RWPE2 (cell line): ENCODE data around the gene SLC17A6.
A peak's percentile ranks its signal among the peaks of the same experiment; 100 is the strongest.

ENCODE experiments used
- ATAC-seq: fragments of 200-7000 bp; cut with Tn5 transposase; 3 replicates; pipeline ENCODE4 v1.9.1; 2021; ENCODE audit warnings: low read depth
- DNase-seq: peaks from one replicate; pipeline ENCODE4 v3.0.0-alpha.2; 2020; ENCODE audit warnings: low spot score
- H3K27ac ChIP-seq: fragments of 450-650 bp; 2 replicates; pipeline ENCODE4 v1.5.1; 2017; ENCODE audit warnings: mild to moderate bottlenecking; ENCODE audit not compliant: poor library complexity, severe bottlenecking
- H3K27me3 ChIP-seq: fragments of 250-450 bp; sonication (Bioruptor Pico); 2 replicates; pipeline ENCODE4 v1.5.1; 2021; ENCODE audit warnings: mild to moderate bottlenecking, moderate library complexity; ENCODE audit not compliant: insufficient read depth, poor library complexity, severe bottlenecking
- H3K36me3 ChIP-seq: fragments of 250-450 bp; sonication (Bioruptor Pico); 2 replicates; pipeline ENCODE4 v1.5.1; 2020; ENCODE audit warnings: low read depth, mild to moderate bottlenecking, moderate library complexity
- H3K4me1 ChIP-seq: fragments of 250-450 bp; sonication (Bioruptor Pico); 2 replicates; pipeline ENCODE4 v1.5.1; 2021; ENCODE audit warnings: mild to moderate bottlenecking, moderate library complexity; ENCODE audit not compliant: insufficient read depth, poor library complexity, severe bottlenecking
- H3K4me3 ChIP-seq: fragments of 250-450 bp; sonication (Bioruptor Pico); 2 replicates; pipeline ENCODE4 v1.5.1; 2021; ENCODE audit warnings: mild to moderate bottlenecking, moderate library complexity; ENCODE audit not compliant: severe bottlenecking
- H3K9me3 ChIP-seq: fragments of 250-450 bp; sonication (Bioruptor Pico); 2 replicates; pipeline ENCODE4 v1.5.1; 2021; ENCODE audit warnings: mild to moderate bottlenecking, moderate library complexity; ENCODE audit not compliant: severe bottlenecking
- CTCF ChIP-seq: fragments of 450-650 bp; IDR thresholded peaks from one replicate; pipeline ENCODE4 v1.5.1; 2017; ENCODE audit warnings: mild to moderate bottlenecking, moderate library complexity; ENCODE audit not compliant: poor library complexity, severe bottlenecking

The SLC17A6 gene

GRCh38 chr11:22337596-22338485 lies at the start of gene SLC17A6:
TSS of gene SLC17A6 (plus strand) at chr11:22338381. CDS start at chr11:22338534, 153 bp downstream.
- ATAC-seq: peak; percentile 72; the same call in 2 of the 3 replicates
- Histone ChIP-seq H3K4me1 (no peaks in the 10 kb centered on the region), H3K27me3 (peaks cover 36% of the 10 kb centered on the region), H3K27ac (no peak within 1 kb of the TSS), H3K36me3 (no peaks in the 10 kb centered on the region), H3K9me3 (no peaks in the 10 kb centered on the region), H3K4me3 (no peak within 1 kb of the TSS)
- DNase-seq: no peak
- no peak for TF ChIP-seq CTCF

GRCh38 chr11:22302368-22302767 lies 35.8 kb upstream of the SLC17A6 start:
- no peaks in the 10 kb centered on the region for H3K4me1 ChIP-seq
- H3K36me3 ChIP-seq: no peaks in the 10 kb centered on the region
- ATAC-seq (no peak), DNase-seq (no peak)
- peaks cover 22% of the 10 kb centered on the region for H3K27me3 ChIP-seq
- H3K27ac ChIP-seq: no peak overlapping the region
- no peaks in the 10 kb centered on the region for H3K9me3 ChIP-seq
- no peak overlapping the region for H3K4me3 ChIP-seq
- no peak for TF ChIP-seq CTCF

DNA sequence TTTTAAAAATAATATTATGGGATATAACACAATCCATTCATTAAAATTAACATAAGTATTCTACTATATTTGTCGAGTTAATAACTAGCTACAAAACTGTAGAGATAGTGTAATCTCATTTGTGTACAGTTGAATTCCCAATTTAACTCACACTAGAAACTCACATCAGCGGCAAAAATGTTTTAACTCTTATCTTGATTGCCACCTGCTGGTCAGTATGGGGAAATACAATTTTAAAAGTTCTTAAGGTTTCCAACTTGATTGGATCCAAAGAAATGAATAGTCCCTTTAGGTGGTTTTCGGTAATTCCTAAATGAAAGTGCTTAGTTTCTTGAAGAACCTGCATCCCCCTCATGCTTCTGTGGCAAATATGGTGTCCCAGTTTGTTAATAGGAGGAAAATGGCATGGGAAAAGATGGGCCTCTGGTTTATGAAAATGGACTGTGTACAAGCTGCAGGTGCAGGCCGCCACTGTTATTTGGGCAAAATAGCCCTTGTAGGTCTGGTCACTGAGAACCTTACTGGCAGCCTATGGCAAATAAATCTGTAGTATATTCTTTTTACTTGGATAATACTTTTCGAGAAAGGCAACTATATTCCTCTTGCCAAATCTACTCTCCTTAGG lies 33.7 kb upstream of the SLC17A6 start:
- Histone ChIP-seq H3K36me3 (no peaks in the 10 kb centered on the region), H3K4me3 (no peak overlapping the region), H3K27me3 (peaks cover 26% of the 10 kb centered on the region), H3K27ac (no peak overlapping the region), H3K9me3 (peaks cover 2% of the 10 kb centered on the region), H3K4me1 (no peaks in the 10 kb centered on the region)
- ATAC-seq (no peak), DNase-seq (no peak)
- TF ChIP-seq CTCF: peak; percentile 73

DNA sequence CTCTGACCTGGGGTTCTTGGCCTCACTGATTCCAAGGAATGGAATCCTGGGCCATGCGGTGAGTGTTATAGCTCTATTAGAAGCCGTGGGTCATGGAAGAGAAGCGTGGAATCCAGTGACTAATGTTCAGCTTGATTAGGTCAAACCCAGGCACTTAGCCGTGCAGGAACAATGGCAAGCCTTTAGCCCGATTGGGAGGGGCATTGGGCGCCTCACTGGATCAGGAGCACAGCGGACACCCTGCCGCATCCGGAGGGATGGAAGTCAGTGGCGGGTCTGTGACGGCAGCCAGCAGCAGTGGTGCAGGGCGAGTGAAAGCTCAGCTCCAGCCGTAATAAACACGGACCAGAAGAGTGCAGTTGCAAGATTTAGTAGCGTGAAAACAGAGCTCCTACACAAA lies 20.5 kb upstream of the SLC17A6 start:
- no peak for ATAC-seq
- DNase-seq: no peak
- H3K27ac ChIP-seq: no peak overlapping the region
- H3K36me3 ChIP-seq: no peaks in the 10 kb centered on the region
- no peaks in the 10 kb centered on the region for H3K4me1 ChIP-seq
- no peak for TF ChIP-seq CTCF
- no peaks in the 10 kb centered on the region for H3K9me3 ChIP-seq
- H3K27me3 ChIP-seq: no peaks in the 10 kb centered on the region
- H3K4me3 ChIP-seq: no peak overlapping the region
